ENCODE measurements around the gene KDSR.

The KDSR gene

GRCh38 chr18:63286926-63287325 lies 80.1 kb downstream of the KDSR start:
- in situ Hi-C loops (cut with HindIII; ENCODE audit: low sequenced_read_pairs) = no loop called here

GRCh38 chr18:63284827-63285733 lies 81.9 kb downstream of the KDSR start:
- in situ Hi-C loops (cut with HindIII; ENCODE audit: low sequenced_read_pairs) = no loop called here

GRCh38 chr18:63284173-63284799 lies 82.7 kb downstream of the KDSR start:
- in situ Hi-C loops (cut with HindIII; ENCODE audit: low sequenced_read_pairs) = no loop called here

DNA sequence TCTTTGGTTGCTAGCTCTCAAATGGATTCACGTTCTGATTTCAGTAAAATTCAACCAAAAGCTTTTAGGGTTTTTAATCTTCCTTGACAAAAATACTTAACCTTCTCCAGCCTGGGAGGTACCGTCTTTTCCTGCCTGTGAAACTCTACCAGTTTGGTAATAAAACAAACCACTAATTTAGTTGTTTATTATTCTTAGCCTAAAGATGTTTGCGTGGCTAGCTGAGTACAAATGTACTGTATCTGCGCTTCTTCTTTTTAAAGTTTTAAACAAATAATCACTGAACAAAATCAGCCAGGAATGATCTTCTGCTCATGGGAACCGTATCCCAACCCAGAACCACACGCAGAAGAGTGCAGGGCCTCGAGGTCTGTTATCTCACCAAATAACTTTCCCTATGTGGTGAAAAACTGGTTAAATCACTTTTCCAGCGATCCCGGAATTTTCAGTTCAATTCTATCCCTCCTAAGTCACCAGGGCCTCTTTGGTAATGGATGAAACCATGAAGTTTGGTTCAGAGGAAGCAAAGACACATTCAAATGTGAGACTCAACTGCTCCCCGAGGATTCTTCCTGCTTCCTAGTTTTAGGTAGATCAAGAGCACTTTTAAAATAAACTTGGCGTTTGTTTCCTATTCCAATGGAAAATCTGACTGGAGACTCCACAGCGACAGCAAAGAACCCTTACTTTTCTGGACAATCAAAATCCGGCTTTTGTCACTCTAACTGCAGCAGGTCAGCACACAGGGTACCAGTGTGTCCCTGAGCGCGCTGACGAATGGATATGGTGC lies 83.5 kb downstream of the KDSR start:
- in situ Hi-C loops (cut with HindIII; ENCODE audit: low sequenced_read_pairs) = no loop called here

DNA sequence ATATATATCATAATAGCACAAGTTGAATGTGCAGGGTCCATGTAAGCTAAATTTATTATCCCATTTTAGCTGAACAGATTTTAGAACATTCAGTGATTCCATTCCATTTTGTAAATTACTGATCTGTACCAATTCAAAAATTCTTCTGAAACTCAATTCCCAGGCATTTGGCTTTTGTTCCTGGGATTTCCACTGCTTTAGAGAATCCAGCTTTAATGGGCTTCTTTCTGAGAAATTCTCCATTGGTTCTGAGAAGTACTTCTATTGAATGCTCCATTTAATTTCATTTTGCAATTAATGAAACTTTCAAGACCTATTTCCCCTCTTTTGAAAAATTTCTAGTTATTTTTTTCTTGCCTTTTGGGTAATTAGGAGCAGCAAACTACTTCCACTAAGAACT lies 84.2 kb downstream of the KDSR start:
- in situ Hi-C loops (cut with HindIII; ENCODE audit: low sequenced_read_pairs) = no loop called here
